PC-9 (cell line): Measurements from ENCODE around the gene PIEZO2. TPM values are rescaled to one million over a fixed set of nuclear protein-coding genes. Genes with fewer than 3 reads are reported as not detected.

ENCODE experiments used
- BruUV-seq: library from RNA; stranded (reverse); fragments of 400-500 nt; replicated peaks from 2 replicates; lab custom pipeline; 2021; lab: Mats Ljungman, UMichigan
- CTCF ChIA-PET: fragments of 300-600 bp; sonication (Branson Sonifier 250); formaldehyde crosslinking; loops from one replicate; lab custom pipeline; 2022; ENCODE audit warnings: antibody characterized with exemption; lab: Charles Lee
- POLR2A ChIA-PET: fragments of 300-600 bp; sonication (Branson Sonifier 250); formaldehyde crosslinking; loops from one replicate; lab custom pipeline; 2022; ENCODE audit warnings: antibody characterized with exemption; ENCODE audit not compliant: unreplicated experiment; lab: Charles Lee
- DNase-seq, 2 experiments: peaks; one replicate each; pipeline versions ENCODE4 v3.0.0 to v3.0.0-alpha.2; 2015 to 2022; ENCODE audit warnings: mixed read lengths in 1 of 2
- H2AFZ ChIP-seq: fragments of 200-600 bp; sonication (generic); 2 replicates; pipeline ENCODE4 v1.8.1; 2017; ENCODE audit warnings: antibody characterized with exemption
- H3F3A ChIP-seq: fragments of 200-600 bp; sonication (generic); 2 replicates; pipeline ENCODE4 v1.8.1; 2017; ENCODE audit warnings: antibody characterized with exemption, mild to moderate bottlenecking, low read depth; ENCODE audit not compliant: insufficient read depth
- H3K27ac ChIP-seq: fragments of 200-600 bp; sonication (generic); 2 replicates; pipeline ENCODE4 v1.6.1; 2016; ENCODE audit warnings: mixed run types
- H3K27me3 ChIP-seq: fragments of 200-600 bp; sonication (generic); 2 replicates; pipeline ENCODE4 v1.6.1; 2016; ENCODE audit warnings: low read depth, mixed run types; ENCODE audit not compliant: insufficient read depth
- H3K36me3 ChIP-seq: fragments of 200-600 bp; sonication (generic); 2 replicates; pipeline ENCODE4 v1.6.1; 2016; ENCODE audit warnings: low read depth, mixed run types
- H3K4me1 ChIP-seq: fragments of 200-600 bp; sonication (generic); replicated peaks from 2 replicates; pipeline ENCODE4 v1.6.1; 2016; ENCODE audit warnings: mixed run types; ENCODE audit not compliant: insufficient read depth
- H3K4me2 ChIP-seq: fragments of 200-600 bp; sonication (generic); 2 replicates; pipeline ENCODE4 v1.6.1; 2017; ENCODE audit warnings: mixed run types
- H3K4me3 ChIP-seq: fragments of 200-600 bp; sonication (generic); 2 replicates; pipeline ENCODE4 v1.6.1; 2016; ENCODE audit warnings: mixed run types
- H3K79me2 ChIP-seq: fragments of 200-600 bp; sonication (generic); 2 replicates; pipeline ENCODE4 v1.6.1; 2017; ENCODE audit warnings: low read depth, mixed run types
- H3K9me2 ChIP-seq: fragments of 200-600 bp; sonication (generic); 2 replicates; pipeline ENCODE4 v1.8.1; 2017; ENCODE audit warnings: mild to moderate bottlenecking; ENCODE audit not compliant: insufficient read depth
- H3K9me3 ChIP-seq: fragments of 200-600 bp; sonication (generic); 2 replicates; pipeline ENCODE4 v1.8.1; 2016; ENCODE audit warnings: low read depth; ENCODE audit not compliant: insufficient read depth
- H4K20me1 ChIP-seq: fragments of 200-600 bp; sonication (generic); 2 replicates; pipeline ENCODE4 v1.8.1; 2017; ENCODE audit not compliant: insufficient read depth
- EZH2 ChIP-seq: fragments of 200-600 bp; sonication (generic); IDR thresholded peaks from 2 replicates; pipeline ENCODE4 v1.8.0; 2017; ENCODE audit warnings: antibody characterized with exemption, low read depth
- intact Hi-C: fragments of 100-400 bp; cut with micrococcal nuclease; formaldehyde crosslinking; loops from one replicate; pipeline ENCODE4 v1.10.0; 2022; ENCODE audit not compliant: unreplicated experiment
- total RNA-seq: library from RNA; stranded (reverse); gene quantifications from 2 replicates; pipeline ENCODE4 v1.2.3, GENCODE V29; 2021
- TF ChIP-seq, protein P1 (sequence below): fragments of 200-600 bp; sonication (generic); conservative IDR thresholded peaks from 2 replicates; pipeline ENCODE4 v1.6.1; 2017; ENCODE audit warnings: mixed run types, antibody characterized with exemption, mild to moderate bottlenecking, moderate library complexity

Gene PIEZO2
- total RNA-seq, 1 experiment from 2014 or later = not detected

DNA sequence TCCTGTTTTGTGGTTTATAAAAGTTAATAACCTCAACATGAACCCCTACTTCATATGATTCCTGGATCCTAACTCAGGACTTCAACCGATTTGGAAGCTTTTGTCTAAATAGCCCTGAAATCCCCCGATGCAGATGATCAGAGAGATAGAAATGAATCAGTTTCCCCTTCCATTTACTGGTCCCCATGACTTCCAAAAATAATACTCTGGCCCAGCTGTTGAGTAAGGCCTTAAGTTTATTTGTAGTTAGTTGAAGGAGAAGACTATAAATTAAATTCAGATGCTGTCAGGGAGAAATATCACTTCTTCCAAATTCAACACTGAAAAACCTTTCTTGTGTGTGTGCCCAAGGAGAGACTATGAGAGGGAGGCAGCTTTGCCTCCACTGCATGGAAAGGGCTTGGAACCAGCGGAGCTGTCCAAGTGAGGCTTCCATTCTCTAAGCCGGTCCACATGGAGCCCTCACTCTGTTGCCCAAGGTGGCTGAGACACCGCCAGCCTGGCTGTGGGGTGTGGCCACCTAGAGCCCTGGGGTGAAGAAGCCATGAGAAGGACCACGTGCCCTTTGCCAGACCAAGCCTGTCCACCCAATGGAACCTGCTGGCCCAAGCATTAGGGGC is 53.6 kb downstream of the PIEZO2 start:
- Histone ChIP-seq H3K27ac (no peak overlapping the region), H3K9me2 (no peaks in the 10 kb centered on the region), H4K20me1 (no peaks in the 10 kb centered on the region), H3K4me2 (no peak overlapping the region), H2AFZ (no peak overlapping the region), H3K4me1 (no peaks in the 10 kb centered on the region), H3K27me3 (peaks cover 37% of the 10 kb centered on the region), H3K36me3 (no peaks in the 10 kb centered on the region), H3K9me3 (no peaks in the 10 kb centered on the region), H3K79me2 (no peaks in the 10 kb centered on the region), H3F3A (no peaks in the 10 kb centered on the region), H3K4me3 (no peak overlapping the region)
- no peak for DNase-seq
- ChIA-PET CTCF (no interaction called here), POLR2A (no interaction called here)
- no TSS peak for BruUV-seq
- intact Hi-C loops = no loop called here
- no peak for TF ChIP-seq EZH2
- TF ChIP-seq, protein P1, sequence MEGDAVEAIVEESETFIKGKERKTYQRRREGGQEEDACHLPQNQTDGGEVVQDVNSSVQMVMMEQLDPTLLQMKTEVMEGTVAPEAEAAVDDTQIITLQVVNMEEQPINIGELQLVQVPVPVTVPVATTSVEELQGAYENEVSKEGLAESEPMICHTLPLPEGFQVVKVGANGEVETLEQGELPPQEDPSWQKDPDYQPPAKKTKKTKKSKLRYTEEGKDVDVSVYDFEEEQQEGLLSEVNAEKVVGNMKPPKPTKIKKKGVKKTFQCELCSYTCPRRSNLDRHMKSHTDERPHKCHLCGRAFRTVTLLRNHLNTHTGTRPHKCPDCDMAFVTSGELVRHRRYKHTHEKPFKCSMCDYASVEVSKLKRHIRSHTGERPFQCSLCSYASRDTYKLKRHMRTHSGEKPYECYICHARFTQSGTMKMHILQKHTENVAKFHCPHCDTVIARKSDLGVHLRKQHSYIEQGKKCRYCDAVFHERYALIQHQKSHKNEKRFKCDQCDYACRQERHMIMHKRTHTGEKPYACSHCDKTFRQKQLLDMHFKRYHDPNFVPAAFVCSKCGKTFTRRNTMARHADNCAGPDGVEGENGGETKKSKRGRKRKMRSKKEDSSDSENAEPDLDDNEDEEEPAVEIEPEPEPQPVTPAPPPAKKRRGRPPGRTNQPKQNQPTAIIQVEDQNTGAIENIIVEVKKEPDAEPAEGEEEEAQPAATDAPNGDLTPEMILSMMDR = no peak

GRCh38 chr18:11095211-11095610 is 54.2 kb downstream of the PIEZO2 start:
- Histone ChIP-seq H3K36me3 (no peaks in the 10 kb centered on the region), H3K9me3 (no peaks in the 10 kb centered on the region), H3K4me1 (no peaks in the 10 kb centered on the region), H3K79me2 (no peaks in the 10 kb centered on the region), H3K27ac (no peak overlapping the region), H3K9me2 (no peaks in the 10 kb centered on the region), H3K27me3 (peaks cover 43% of the 10 kb centered on the region), H3K4me2 (no peak overlapping the region), H3K4me3 (no peak overlapping the region), H2AFZ (no peak overlapping the region), H3F3A (no peaks in the 10 kb centered on the region), H4K20me1 (no peaks in the 10 kb centered on the region)
- intact Hi-C loops = no loop called here
- CTCF ChIA-PET = no interaction called here
- POLR2A ChIA-PET = no interaction called here
- no TSS peak for BruUV-seq
- TF ChIP-seq, protein P1 = no peak
- TF ChIP-seq EZH2 = no peak
- no peak for DNase-seq

- no peak overlapping the region for H2AFZ ChIP-seq
- no peak for DNase-seq
- H3F3A ChIP-seq = no peaks in the 10 kb centered on the region
- BruUV-seq = no TSS peak
- no peaks in the 10 kb centered on the region for H3K36me3 ChIP-seq
- no peaks in the 10 kb centered on the region for H3K9me3 ChIP-seq
- ChIA-PET POLR2A (no interaction called here), CTCF (no interaction called here)
- no peak overlapping the region for H3K27ac ChIP-seq
- H3K27me3 ChIP-seq = peaks cover 61% of the 10 kb centered on the region
- H3K79me2 ChIP-seq = no peaks in the 10 kb centered on the region
- H3K4me1 ChIP-seq = no peaks in the 10 kb centered on the region
- intact Hi-C loops = no loop called here
- no peaks in the 10 kb centered on the region for H4K20me1 ChIP-seq
- no peak overlapping the region for H3K4me2 ChIP-seq
- TF ChIP-seq EZH2 = no peak
- TF ChIP-seq, protein P1 = no peak
- H3K4me3 ChIP-seq = no peak overlapping the region
- no peaks in the 10 kb centered on the region for H3K9me2 ChIP-seq
Measured at GRCh38 chr18:11091746-11092145, 57.6 kb downstream of the PIEZO2 start.
